ENCODE data around the gene AQP1.

Gene AQP1

DNA sequence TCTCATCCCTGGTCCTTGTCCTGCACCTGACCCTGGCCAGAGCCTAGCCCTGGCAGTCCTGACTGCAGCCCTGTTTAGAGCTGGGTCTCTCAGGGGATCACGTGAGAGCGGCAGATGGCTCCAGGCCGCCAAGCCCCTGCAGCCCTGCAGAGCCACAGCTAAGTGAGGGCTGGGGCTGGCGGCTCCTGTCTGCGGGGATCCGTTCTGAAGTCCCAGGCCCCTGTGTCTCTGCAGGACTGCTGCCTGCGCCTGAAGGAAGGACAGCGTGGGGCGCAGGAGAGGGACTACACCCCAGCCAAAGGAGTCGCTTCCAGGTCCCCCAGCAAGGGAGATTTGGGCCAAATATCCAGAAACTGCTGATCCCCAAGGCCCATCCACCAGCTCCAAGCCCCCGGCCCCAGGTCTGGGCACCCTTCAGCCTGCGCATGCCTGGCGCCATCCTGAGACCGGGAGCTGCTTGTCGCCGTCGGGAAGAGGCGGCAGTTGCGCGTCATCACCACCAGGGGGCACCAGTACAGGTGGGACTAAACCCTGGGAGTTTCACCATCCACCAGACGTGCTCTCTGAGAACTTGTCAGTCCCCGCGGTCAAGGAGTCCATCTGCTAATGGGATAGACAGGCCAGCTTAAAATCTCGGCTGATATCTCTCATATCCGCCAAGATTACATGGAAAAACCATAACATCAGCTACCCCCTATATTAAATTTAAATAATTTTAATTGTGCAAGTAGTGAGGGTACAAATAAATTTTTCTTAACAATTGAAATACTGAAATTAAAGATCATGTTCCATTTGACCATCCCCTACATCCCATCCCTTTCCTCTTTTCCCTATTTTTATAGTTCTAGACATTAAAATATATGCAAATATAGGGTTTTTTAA is 27.0 kb downstream of the AQP1 start:
- DNase-seq = no peak

DNA sequence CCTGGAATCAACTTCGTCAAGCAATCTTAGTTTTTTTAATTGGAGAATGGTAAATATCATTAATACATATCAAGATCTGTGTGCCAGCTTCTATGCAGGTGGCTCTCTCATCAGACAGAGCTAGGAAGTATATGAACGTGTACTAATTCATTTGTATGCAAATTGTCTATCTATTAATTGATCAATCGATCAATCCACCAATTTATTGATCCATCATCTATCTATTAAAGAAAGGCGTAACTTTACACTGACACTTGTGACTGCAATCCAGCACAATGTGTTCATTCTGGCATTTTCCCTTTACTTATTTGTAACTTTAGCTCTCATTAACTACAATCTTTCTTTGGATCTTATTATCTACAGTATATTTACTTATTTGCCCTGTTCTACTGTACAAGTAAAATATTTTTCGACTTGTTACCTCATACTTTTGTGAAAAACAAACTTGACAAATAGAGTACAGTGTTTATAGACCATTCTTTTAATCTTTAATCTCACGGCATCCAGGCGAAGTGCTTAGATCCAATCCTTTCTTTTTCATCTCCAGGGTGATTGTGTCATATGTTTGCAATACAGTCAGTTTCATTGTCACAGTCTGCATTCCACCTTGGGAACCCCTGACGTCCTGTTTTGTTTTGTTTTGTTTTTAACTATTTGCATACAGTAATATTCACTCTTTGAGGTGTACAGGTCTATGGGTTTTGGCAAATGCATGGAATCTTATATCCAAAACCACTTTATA is 30.1 kb downstream of the AQP1 start:
- DNase-seq = no peak

DNA sequence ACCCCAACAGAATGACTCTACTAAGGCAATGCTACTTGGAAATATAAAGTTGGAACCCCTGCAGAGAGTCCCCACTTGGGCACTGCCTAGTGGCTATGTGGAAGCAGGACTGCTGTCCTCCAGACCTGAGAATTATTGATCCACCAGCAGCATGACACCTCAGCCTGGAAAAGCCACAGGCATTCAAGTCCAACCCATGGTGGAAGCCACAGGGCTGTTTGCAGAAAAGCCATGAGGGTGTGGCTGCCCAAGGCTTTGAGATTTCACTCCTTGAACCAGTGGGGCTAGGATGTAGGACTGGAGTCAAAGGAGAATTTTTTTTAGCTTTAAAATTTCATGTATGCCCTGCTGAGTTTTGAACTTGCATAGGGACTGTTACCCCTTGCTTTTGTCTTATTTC is 38.5 kb downstream of the AQP1 start:
- DNase-seq = no peak

DNA sequence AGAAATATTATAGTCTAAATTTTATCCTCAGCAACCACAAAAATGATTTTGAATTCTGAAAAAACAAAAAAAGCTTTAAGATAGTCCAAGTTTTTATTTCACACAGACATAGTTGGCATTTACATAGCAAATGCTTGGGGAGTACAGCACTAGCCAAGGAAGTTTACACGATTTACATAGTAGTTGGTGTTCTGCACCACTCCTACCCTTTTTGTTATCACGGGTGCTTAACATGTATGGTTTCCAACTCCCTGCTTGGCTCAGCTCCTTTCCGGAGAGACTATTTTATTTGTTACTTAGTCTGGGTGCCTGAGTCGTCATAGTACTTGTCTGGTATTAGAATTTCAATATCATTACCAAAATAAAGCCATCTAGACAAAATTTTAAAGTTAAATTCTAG is 43.3 kb downstream of the AQP1 start:
- DNase-seq = no peak

DNA sequence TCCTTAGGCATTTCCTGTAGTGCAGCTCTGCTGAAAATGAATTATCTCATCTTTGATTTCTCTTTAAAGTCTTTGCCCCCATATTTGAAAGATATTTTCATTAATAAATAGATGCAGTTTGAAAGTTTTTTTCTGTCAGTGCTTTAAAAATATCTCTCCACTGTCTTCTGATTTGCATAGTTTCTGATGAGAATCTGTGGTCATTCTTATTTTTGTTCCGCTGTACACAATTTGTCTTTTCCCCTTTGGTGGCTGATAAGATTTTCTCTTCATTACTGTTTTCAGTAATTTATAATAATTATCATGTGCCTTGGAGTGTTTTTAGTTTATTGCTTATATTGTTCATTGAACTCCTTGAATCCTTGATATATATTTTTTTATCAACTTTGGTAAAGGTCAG is 45.1 kb downstream of the AQP1 start:
- no peak for DNase-seq

DNA sequence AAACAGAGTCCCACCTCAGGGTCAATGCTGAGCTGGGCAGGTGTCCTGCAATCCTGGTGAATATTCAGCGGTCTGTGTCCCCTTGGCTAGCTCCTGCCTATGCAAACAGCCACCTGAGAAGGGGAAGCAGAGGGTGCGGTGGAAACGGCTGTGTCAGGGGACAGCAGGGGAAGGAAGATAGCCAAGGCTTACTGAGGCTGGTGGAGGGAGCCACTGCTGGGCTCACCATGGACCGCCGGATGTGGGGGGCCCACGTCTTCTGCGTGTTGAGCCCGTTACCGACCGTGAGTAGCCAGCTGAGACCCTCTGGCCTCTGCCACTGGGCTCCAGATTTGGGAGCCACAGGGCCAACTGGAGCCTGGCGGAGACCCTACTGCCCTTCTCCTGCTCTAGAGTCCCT is 52.2 kb downstream of the AQP1 start, which contains the start of gene GHRHR:
Gene GHRHR, plus strand, starts transcription at position 112 of the 400 bp plus-strand sequence. Its CDS starts 116 bp downstream, at position 228.
- no peak for DNase-seq

DNA sequence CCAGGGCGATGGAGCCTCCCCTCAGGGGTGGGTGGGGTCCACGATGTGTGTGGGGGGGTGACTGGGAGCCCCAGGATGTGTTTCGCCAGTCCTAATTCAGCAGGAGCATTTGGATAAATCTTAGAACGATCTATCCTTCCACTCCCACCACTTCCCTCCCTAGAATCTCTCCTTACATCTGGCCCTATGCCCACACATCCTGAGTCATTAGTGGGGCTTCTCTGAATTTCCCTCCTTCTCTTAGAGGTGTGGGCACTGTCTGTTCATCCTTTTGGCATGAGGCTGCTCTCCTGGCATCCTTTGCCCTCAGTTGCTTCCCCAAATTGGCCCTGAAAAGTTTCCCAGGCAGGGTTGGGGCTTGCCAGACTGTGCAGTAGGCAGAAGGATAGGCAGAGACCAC is 53.7 kb downstream of the AQP1 start:
- no peak for DNase-seq

DNA sequence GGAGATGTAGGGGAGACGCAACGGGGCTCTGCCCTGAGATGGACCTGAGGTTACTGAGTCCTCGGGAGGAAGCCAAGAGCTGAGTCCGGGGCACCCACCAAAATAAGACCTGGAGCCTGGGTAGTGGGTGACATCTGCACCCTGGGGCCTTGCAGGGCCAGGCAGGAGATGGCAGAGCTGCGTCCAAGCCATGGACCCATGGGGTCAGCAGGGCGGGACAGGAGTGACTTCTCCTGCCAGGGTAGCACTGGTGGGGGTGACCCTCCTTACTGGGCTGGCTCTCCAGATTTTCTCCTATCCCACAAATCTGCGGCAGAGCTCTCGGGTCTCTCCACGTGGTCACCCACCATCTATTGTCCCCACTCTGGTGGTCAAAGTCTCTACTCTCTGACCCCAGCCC is 54.2 kb downstream of the AQP1 start:
- DNase-seq = no peak

DNA sequence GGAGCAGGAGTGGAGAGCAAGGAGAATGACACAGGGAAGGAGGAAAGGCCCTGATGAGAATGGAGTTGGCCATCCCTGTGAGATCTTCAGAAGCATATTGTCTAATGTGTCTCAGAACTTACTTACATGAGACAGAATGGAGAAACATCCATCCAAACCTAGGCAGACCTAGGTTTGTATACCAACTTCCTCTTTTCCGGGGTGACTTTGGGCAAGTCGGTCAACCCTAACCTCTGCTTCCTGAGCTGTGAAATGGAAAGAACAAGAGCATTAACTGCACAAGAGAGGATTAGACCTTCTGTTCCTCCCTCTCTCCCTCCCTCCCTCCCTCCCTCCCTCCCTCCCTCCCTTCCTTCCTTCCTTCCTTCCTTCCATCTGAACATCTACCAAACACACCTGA is 56.6 kb downstream of the AQP1 start:
- DNase-seq = no peak

DNA sequence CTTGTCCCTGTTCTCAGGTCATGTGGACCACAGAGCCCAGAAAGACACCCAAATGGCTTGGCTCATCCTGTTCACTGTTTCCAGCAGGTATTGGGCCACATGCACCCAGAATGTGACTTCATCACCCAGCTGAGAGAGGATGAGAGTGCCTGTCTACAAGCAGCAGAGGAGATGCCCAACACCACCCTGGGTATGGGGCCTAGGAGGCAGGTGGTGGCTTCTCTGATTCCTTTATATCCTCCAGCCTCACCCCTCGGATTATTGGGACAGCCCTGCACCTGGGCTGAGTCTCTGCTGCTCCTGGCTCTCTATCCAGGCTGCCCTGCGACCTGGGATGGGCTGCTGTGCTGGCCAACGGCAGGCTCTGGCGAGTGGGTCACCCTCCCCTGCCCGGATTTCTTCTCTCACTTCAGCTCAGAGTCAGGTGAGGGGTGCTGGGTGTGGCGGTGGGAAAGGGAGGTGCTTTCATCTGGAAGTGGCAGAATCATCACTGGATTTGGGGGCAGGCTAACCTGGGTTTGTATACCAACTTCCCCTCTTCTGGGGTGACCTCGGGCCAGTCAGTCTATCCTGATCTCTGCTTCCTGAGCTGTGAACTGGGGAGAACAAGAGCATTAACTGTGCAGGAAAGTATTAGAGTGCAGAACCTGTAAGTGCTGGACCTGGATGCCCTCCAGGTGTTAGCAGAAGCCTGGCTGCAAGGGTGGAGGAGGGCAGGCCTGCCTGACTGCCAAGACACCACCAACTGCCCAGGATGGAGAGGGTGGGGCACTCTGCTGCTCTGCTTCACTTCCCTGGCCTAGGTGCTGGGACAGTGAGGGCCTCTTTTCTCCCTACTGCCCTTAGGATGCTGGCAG is 57.3 kb downstream of the AQP1 start:
- no peak for DNase-seq

DNA sequence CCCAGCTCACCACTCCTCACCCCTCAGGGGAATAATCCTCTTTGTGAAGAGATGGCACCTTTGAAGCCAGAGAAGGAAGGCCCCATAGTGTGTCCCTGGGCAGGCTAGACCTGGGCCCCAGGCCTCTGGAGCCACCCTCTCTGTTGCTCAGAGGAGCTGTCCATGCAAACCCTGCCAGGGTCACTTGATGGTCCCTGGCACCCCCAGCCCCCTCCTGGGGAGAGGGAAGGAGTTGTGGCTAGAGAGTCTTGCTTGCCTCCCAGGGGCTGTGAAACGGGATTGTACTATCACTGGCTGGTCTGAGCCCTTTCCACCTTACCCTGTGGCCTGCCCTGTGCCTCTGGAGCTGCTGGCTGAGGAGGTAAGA is 57.9 kb downstream of the AQP1 start:
- DNase-seq = no peak

DNA sequence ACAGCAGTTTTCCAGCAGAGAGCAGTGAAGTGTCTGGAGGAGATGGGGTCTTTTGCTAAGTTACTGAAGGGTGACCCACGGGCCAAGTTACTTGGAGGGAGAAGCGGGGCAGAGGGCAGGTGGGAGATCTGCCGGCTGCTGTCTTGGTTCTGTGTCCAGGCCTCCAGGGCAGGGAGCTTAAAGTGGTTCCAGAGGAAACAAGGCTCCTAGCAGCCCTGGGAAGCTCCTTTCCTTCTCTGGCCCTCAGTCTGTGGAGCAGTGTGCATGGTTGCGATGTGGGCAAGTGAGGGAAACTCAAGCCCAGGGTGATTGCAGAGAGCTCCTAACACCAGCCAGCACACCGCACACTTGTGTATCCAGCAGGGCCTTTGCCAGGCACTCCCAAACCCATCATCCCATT is 58.4 kb downstream of the AQP1 start:
- no peak for DNase-seq

DNA sequence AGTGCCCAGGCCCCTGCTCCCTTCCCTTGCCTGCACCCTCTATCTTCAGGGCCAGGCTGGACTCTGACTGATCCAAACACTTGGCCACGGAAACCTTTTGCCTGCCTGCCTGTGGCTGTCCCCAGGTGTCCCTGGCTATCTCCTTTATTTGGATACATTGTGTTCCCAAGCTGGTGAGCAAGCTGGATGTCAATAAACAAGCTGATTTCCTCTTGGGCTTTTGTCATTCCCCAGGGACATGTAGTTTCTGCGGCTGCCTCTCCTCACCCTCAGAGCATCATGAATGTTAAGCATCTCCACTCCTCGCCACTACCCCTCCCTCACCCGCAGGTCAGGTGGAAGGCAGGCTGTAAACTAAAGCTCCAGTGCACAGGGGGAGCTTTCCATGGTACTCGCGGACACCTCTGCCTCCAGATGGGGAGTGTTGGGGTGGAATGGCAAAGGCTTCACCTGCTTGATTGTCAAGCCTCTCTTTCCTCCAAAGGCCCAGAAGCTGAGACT is 59.0 kb downstream of the AQP1 start:
- DNase-seq = no peak

DNA sequence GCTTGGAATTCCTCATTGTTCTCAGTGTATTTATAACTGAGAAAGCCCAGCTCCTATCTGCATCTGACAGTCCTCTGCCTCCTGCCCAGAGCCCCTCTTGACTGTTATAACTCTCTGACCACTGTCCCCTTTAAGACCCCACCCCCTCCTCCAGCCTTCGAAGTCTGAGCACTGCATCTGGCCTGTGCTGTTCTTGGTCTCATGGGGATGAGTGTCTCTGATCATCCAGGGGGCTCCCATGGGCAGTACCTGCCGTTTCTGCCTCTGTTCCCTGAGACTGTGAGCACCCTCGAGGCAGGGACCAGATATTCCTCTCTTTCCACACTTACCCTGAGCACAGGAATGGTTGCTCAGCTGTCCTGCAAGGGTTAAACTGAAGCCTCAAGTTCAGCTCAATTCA is 59.8 kb downstream of the AQP1 start:
- no peak for DNase-seq

DNA sequence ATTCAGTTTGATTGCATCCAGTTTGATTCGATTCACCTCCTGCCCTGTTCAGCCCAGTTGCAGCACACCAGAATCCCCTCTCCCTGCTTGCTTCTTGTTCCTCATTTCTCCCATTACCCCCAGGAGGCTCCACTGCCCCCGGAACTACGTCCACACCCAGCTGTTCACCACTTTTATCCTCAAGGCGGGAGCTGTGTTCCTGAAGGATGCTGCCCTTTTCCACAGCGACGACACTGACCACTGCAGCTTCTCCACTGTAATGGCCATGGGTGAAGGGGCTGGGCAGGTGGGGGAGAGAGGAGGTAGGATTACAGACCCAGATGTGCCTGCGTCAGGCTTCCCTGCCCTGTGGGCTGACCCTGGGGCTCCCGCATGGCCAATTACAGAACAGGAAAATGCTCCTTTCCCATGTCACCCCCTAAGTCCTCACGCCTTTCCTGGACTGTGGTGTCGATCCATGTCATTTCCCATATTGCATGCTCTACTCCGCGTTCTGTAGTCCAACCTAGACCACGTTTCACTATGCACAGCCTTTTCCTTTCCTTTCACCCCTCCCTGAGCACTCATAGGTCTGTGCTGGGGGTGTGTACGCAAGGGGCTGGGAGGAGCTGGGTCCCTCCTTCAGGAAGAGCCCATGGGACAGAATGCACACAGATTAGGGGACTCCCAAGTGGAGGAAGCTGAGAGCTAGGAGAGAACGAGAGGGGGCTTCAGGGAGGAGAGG is 60.3 kb downstream of the AQP1 start:
- no peak for DNase-seq

DNA sequence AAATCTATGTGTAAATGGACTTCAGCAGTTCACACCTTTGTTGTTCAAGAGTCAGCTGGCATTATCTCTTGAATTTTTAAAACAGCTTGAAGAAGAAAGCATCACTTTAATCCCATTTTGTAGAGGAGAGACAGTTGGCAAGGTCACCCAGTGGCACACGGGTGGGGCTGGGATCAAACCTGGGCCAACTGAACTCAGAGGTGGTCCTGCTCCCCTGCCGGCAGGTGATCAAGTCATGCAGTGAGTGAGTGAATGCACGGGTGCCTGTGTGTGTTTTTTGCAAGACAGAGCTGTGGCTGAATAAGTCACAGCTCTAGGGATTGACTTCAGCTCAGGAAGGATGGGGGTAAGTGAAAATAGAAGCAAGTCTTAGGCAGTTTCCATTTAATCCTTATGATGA is 61.6 kb downstream of the AQP1 start:
- no peak for DNase-seq

DNA sequence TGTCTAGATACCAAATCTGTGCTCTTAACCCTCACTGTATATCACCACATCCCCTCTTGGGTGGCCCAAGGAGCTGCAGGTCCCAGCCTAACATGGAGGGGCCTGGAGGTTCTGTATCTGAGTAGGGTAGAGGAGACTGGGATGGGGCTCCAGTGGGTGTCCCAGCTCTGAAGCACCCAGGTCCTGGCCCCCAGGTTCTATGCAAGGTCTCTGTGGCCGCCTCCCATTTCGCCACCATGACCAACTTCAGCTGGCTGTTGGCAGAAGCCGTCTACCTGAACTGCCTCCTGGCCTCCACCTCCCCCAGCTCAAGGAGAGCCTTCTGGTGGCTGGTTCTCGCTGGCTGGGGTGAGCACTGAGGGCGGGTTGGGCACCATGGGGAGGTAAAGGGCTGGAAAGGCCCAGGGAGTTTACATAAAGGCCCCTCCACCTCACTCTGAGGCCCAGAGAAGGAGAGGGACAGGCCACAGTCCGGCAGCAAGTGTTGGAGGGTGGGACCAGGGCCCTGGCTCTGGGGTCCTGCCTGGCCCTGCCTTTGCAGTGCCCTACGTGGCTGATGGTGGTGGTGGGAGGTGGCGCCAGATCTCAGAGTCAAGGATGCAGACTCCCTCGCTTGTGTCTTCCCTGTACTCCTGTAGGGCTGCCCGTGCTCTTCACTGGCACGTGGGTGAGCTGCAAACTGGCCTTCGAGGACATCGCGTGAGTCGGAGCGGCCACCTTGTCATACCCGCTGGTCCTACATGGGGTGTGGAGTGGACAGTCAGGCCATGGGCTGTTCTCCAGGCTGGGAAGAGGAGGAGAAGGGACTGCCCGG is 62.3 kb downstream of the AQP1 start:
- DNase-seq = no peak

DNA sequence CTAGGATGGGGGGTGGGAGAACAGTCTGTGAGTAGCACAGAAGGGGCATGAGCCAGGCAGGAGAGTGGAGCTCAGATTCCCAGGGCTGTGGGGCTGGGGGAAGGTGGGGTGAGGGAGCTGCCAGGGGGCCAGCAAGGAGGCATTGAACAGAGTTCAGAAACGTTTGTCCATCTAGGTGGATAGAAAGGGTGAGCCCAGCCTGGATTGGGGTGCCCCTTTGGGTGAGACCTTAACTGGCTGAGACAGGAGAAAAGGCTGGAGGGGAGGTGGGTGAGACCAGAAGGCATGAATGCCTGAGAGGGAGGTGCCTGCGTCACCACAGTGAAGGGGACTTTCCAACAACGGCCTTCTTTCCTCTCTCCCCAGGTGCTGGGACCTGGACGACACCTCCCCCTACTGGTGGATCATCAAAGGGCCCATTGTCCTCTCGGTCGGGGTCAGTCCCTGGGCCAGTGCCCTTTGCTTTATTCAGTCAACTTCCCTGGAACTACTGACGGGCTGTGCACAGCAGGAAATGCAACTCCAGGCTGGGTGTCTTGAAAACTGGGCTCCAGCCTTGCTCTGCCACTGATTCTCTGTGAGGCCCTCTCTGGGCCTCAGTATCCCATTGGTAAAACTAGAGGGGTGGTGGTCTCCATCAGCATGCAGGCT is 63.1 kb downstream of the AQP1 start:
- DNase-seq = no peak
